Measurements from ENCODE around the gene ATP10B. TPM values are rescaled to one million over a fixed set of nuclear protein-coding genes. Genes with fewer than 3 reads are reported as not detected.

The ATP10B gene
- total and polyA plus RNA-seq, 2 of the 13 experiments (the other 11 are each of a cell fraction or from before 2014, with no cell fraction given) = not detected

GRCh38 chr5:160629003-160629402 is 223.0 kb downstream of the ATP10B start (continued):
- TF ChIP-seq LBX2 (CRISPR knock-in tag; IDR thresholded peaks at IDR 0.05; ENCODE audit: borderline replicate concordance) (no peak), HNRNPLL (IDR thresholded peaks at IDR 0.05; ENCODE audit: low read depth, low read length, poor library complexity, severe bottlenecking) (no peak), BHLHE40 (IDR thresholded peaks at IDR 0.05; ENCODE audit: low read length) (no peak), ZNF790 (CRISPR knock-in tag; IDR thresholded peaks at IDR 0.05; ENCODE audit: borderline replicate concordance) (no peak), GFI1 (CRISPR knock-in tag; IDR thresholded peaks at IDR 0.05; ENCODE audit: borderline replicate concordance) (no peak)
- TF ChIP-seq, protein P1, sequence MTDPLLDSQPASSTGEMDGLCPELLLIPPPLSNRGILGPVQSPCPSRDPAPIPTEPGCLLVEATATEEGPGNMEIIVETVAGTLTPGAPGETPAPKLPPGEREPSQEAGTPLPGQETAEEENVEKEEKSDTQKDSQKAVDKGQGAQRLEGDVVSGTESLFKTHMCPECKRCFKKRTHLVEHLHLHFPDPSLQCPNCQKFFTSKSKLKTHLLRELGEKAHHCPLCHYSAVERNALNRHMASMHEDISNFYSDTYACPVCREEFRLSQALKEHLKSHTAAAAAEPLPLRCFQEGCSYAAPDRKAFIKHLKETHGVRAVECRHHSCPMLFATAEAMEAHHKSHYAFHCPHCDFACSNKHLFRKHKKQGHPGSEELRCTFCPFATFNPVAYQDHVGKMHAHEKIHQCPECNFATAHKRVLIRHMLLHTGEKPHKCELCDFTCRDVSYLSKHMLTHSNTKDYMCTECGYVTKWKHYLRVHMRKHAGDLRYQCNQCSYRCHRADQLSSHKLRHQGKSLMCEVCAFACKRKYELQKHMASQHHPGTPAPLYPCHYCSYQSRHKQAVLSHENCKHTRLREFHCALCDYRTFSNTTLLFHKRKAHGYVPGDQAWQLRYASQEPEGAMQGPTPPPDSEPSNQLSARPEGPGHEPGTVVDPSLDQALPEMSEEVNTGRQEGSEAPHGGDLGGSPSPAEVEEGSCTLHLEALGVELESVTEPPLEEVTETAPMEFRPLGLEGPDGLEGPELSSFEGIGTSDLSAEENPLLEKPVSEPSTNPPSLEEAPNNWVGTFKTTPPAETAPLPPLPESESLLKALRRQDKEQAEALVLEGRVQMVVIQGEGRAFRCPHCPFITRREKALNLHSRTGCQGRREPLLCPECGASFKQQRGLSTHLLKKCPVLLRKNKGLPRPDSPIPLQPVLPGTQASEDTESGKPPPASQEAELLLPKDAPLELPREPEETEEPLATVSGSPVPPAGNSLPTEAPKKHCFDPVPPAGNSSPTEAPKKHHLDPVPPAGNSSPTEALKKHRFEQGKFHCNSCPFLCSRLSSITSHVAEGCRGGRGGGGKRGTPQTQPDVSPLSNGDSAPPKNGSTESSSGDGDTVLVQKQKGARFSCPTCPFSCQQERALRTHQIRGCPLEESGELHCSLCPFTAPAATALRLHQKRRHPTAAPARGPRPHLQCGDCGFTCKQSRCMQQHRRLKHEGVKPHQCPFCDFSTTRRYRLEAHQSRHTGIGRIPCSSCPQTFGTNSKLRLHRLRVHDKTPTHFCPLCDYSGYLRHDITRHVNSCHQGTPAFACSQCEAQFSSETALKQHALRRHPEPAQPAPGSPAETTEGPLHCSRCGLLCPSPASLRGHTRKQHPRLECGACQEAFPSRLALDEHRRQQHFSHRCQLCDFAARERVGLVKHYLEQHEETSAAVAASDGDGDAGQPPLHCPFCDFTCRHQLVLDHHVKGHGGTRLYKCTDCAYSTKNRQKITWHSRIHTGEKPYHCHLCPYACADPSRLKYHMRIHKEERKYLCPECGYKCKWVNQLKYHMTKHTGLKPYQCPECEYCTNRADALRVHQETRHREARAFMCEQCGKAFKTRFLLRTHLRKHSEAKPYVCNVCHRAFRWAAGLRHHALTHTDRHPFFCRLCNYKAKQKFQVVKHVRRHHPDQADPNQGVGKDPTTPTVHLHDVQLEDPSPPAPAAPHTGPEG (CRISPR knock-in tag; IDR thresholded peaks at IDR 0.05) = no peak

- H3K36me3 ChIP-seq (replicated peaks in 1 of 2; ENCODE audit: control insufficient read depth in 1 of 2, insufficient read depth in 2 of 2, low read length in 2 of 2) = no peaks in the 10 kb centered on the region
- TF ChIP-seq PTBP1 (IDR thresholded peaks at IDR 0.05; ENCODE audit: low read depth, low read length, poor library complexity, severe bottlenecking) (no peak), SMAD9 (CRISPR knock-in tag; IDR thresholded peaks at IDR 0.05) (no peak), THAP11 (CRISPR knock-in tag; IDR thresholded peaks at IDR 0.05) (no peak), SNAPC2 (CRISPR knock-in tag; IDR thresholded peaks at IDR 0.05) (no peak), ZNF101 (CRISPR knock-in tag; IDR thresholded peaks at IDR 0.05; ENCODE audit: borderline replicate concordance, low read depth) (no peak), ZNF782 (CRISPR knock-in tag; IDR thresholded peaks at IDR 0.05; ENCODE audit: borderline replicate concordance) (no peak), ZNF75D (CRISPR knock-in tag; IDR thresholded peaks at IDR 0.05; ENCODE audit: borderline replicate concordance) (no peak), TGIF2 (CRISPR knock-in tag; IDR thresholded peaks at IDR 0.05) (no peak), ZNF720 (CRISPR knock-in tag; IDR thresholded peaks at IDR 0.05) (no peak)
- H3K9me3 ChIP-seq (ENCODE audit: low read length) = no peaks in the 10 kb centered on the region
- no peaks in the 10 kb centered on the region for H3K4me1 ChIP-seq (ENCODE audit: insufficient read depth, low read length)
- H2AFZ ChIP-seq (ENCODE audit: low read length) = no peak overlapping the region
- H4K20me1 ChIP-seq (ENCODE audit: insufficient read depth, low read length) = no peaks in the 10 kb centered on the region
- DNase-seq (ENCODE audit: low spot score) (no peak), FAIRE-seq (no peak), ATAC-seq (no peak)
- no TSS peak for BruUV-seq (replicated peaks)
- no peaks in the 10 kb centered on the region for H3K27me3 ChIP-seq (ENCODE audit: control insufficient read depth in 1 of 2, insufficient read depth in 2 of 2, low read length in 2 of 2)
- ChIA-PET POLR2A (no interaction called here), CTCF (ENCODE audit: low intra/inter-chr PET ratio, low total read pairs) (no interaction called here)
- WGBS (ENCODE audit: low lambda C conversion rate) = 6% methylated on average over 1 of the region's 1 CpG
- no peak overlapping the region for H3K4me3 ChIP-seq (replicated peaks in 1 of 3; ENCODE audit: insufficient read depth in 1 of 3, low read depth in 2 of 3, low read length in 3 of 3)
- no peak overlapping the region for H3K27ac ChIP-seq (ENCODE audit: extremely low read length, insufficient read depth, low read length)
- no peaks in the 10 kb centered on the region for H3K79me2 ChIP-seq (ENCODE audit: insufficient read depth, low read length)
- intact Hi-C loops (cut with micrococcal nuclease; ENCODE audit: unreplicated experiment) = no loop called here
- no peak overlapping the region for H3K9ac ChIP-seq (ENCODE audit: insufficient read depth, low read depth, low read length)
- in situ Hi-C loops (cut with HindIII; ENCODE audit: extremely low pct_ligation_motif_present, low pct_unique_long_range_greater_than_20kb) = no loop called here
- no peak overlapping the region for H3K4me2 ChIP-seq (ENCODE audit: low read depth, low read length)
These were observed 223.4 kb downstream of the ATP10B start for GRCh38 chr5:160628619-160628968.
